HL-60/S4 treated with phorbol 12-myristate 13-acetate at 8.2 ng/mL for 4 days and 3 days (cell line): ENCODE results near the gene CTBP1.

Source experiments
- in situ Hi-C: fragments of 300-500 bp; cut with MboI; formaldehyde crosslinking; loops from 2 replicates; pipeline ENCODE4 v1.15.0; 2022; ENCODE audit warnings: low sequenced_read_pairs

The CTBP1 gene

GRCh38 chr4:1212546-1213335 lies 36.2 kb downstream of the CTBP1 start:
- in situ Hi-C loops: no loop called here

- in situ Hi-C loops: no loop called here
These were observed 36.9 kb downstream of the CTBP1 start for GRCh38 chr4:1211891-1212545.

GRCh38 chr4:1211371-1211770 lies 37.6 kb downstream of the CTBP1 start:
- in situ Hi-C loops: no loop called here

- in situ Hi-C loops: no loop called here
These were observed 38.0 kb downstream of the CTBP1 start for GRCh38 chr4:1210971-1211370.

GRCh38 chr4:1210241-1210841 lies 38.6 kb downstream of the CTBP1 start:
- in situ Hi-C loops: no loop called here

- in situ Hi-C loops: no loop called here
These were observed 39.1 kb downstream of the CTBP1 start for GRCh38 chr4:1209821-1210220.

- in situ Hi-C loops: no loop called here
These were observed 39.8 kb downstream of the CTBP1 start for GRCh38 chr4:1208970-1209704.

- in situ Hi-C loops: no loop called here
These were observed 40.5 kb downstream of the CTBP1 start for GRCh38 chr4:1208266-1208961.

- in situ Hi-C loops: no loop called here
These were observed 41.2 kb downstream of the CTBP1 start for GRCh38 chr4:1207603-1208265.

GRCh38 chr4:1207157-1207470 lies 41.8 kb downstream of the CTBP1 start:
- in situ Hi-C loops: no loop called here

- in situ Hi-C loops: no loop called here
These were observed 42.4 kb downstream of the CTBP1 start for GRCh38 chr4:1206299-1207156.

GRCh38 chr4:1205586-1206298 lies 43.2 kb downstream of the CTBP1 start:
- in situ Hi-C loops: no loop called here

- in situ Hi-C loops: no loop called here
These were observed 43.9 kb downstream of the CTBP1 start for GRCh38 chr4:1204828-1205585.

GRCh38 chr4:1204286-1204827 lies 44.6 kb downstream of the CTBP1 start:
- in situ Hi-C loops: no loop called here

- in situ Hi-C loops: no loop called here
These were observed 45.8 kb downstream of the CTBP1 start for GRCh38 chr4:1203026-1203616.

GRCh38 chr4:1202526-1203011 lies 46.4 kb downstream of the CTBP1 start:
- in situ Hi-C loops: no loop called here

- in situ Hi-C loops: no loop called here
These were observed 46.9 kb downstream of the CTBP1 start for GRCh38 chr4:1201851-1202525.
